ENCODE results near the gene FSD2. TPM values are rescaled to one million over a fixed set of nuclear protein-coding genes. Genes with fewer than 3 reads are reported as not detected.

FSD2 gene
- total and polyA plus RNA-seq, 2 of the 8 experiments (the other 6 are each of a cell fraction or from before 2014, with no cell fraction given), result 0.02 TPM; not detected in 1

GRCh38 chr15:82726816-82727215, 79.1 kb downstream of the FSD2 start:
- Histone ChIP-seq H3K56ac (replicated peaks; ENCODE audit: insufficient read length, low read depth, low read length) (no peak overlapping the region), H3K23me2 (ENCODE audit: low read depth, low read length) (no peaks in the 10 kb centered on the region), H3K9ac (replicated peaks in 1 of 4; ENCODE audit: extremely low read depth in 1 of 4, low read depth in 3 of 4, low read length in 3 of 4) (no peak overlapping the region), H3K23ac (ENCODE audit: insufficient read length) (no peak overlapping the region), H2BK12ac (ENCODE audit: low read depth, low read length) (no peak overlapping the region; the same call in 1 of the 2 replicates), H4K20me1 (replicated peaks in 1 of 2; ENCODE audit: control insufficient read depth in 1 of 2, insufficient read depth in 2 of 2, low read length in 2 of 2) (no peaks in the 10 kb centered on the region), H4K5ac (ENCODE audit: insufficient read length, low read depth, low read length) (no peak overlapping the region), H3K79me1 (ENCODE audit: low read depth, low read length) (no peaks in the 10 kb centered on the region), H2BK120ac (replicated peaks; ENCODE audit: low read depth, low read length) (no peak overlapping the region), H3K27me3 (replicated peaks in 1 of 4; ENCODE audit: control insufficient read depth in 3 of 4, extremely low read depth in 1 of 4, insufficient read depth in 3 of 4, low read length in 3 of 4) (no peaks in the 10 kb centered on the region), H3K9me3 (ENCODE audit: insufficient read depth in 2 of 2, low read depth in 1 of 2, low read length in 1 of 2) (0 out of 4 replicates have a peak, but pooled peaks cover 0 to 2% of the 10 kb centered on the region in 2 experiments), H3K4me1 (replicated peaks in 1 of 4; ENCODE audit: control insufficient read depth in 3 of 4, insufficient read depth in 4 of 4, low read length in 3 of 4) (no peaks in the 10 kb centered on the region), H3K4ac (replicated peaks; ENCODE audit: insufficient read length, low read depth, low read length) (no peak overlapping the region), H2AFZ (ENCODE audit: low read length) (no peak overlapping the region), H2BK15ac (ENCODE audit: low read length) (no peak overlapping the region), H2AK5ac (ENCODE audit: low read depth, low read length) (no peak overlapping the region), H3K14ac (ENCODE audit: insufficient read length) (no peak overlapping the region), H3K4me2 (ENCODE audit: insufficient read depth in 1 of 2, low read depth in 2 of 2, low read length in 2 of 2) (no peak overlapping the region), H3K79me2 (ENCODE audit: control insufficient read depth in 1 of 2, insufficient read depth in 2 of 2, low read length in 2 of 2) (no peaks in the 10 kb centered on the region), H3K36me3 (ENCODE audit: control insufficient read depth in 2 of 4, insufficient read depth in 4 of 4, low read length in 3 of 4) (no peaks in the 10 kb centered on the region), H3K27ac (ENCODE audit: low read depth, low read length) (no peak overlapping the region), H3K4me3 (ENCODE audit: extremely low read depth in 1 of 4, insufficient read depth in 2 of 4, low read depth in 3 of 4, low read length in 4 of 4) (no peak overlapping the region), H4K8ac (ENCODE audit: extremely low read depth, insufficient read depth, low read length) (no peak overlapping the region), H2BK20ac (ENCODE audit: low read length) (no peak overlapping the region), H4K91ac (replicated peaks; ENCODE audit: insufficient read length, low read length) (no peak overlapping the region), H2BK5ac (ENCODE audit: low read depth, low read length) (no peak overlapping the region), H3K18ac (ENCODE audit: extremely low read depth, low read length) (no peak overlapping the region)
- DNase-seq (ENCODE audit: low read depth in 1 of 2, low spot score in 2 of 2) (no peak), FAIRE-seq (no peak)
- TF ChIP-seq EP300 (IDR thresholded peaks at IDR 0.05; ENCODE audit: borderline replicate concordance in 1 of 2, low read depth in 2 of 2, low read length in 2 of 2), result no peak
- TF ChIP-seq FOSL1 (IDR thresholded peaks at IDR 0.05; ENCODE audit: insufficient read depth, low read depth, low read length), result no peak
- no peak for TF ChIP-seq USF2 (IDR thresholded peaks at IDR 0.05; ENCODE audit: low read length)
- TF ChIP-seq EZH2 (IDR thresholded peaks at IDR 0.05; ENCODE audit: low read depth, low read length, severe bottlenecking), result no peak
- no peak for TF ChIP-seq CTBP2 (IDR thresholded peaks at IDR 0.05; ENCODE audit: borderline replicate concordance, insufficient read depth, insufficient read length, low read length)
- no peak for TF ChIP-seq BRCA1 (IDR thresholded peaks at IDR 0.05; ENCODE audit: low read depth, low read length)
- ChIA-PET POLR2A (ENCODE audit: partially characterized antibody) (interaction anchor here (0.9 to 1.5 kb wide), 3 partner anchors 10 to 16 kb away, joined by 3 read pairs; no protein-coding TSS in a partner anchor), CTCF (ENCODE audit: partially characterized antibody) (interaction anchor here (1.1 kb wide), 1 partner anchor 24 kb away, joined by 3 read pairs; no protein-coding TSS in a partner anchor)
- 95% methylated on average over 10 of the region's 10 CpGs; no CpG with 5 or more reads in 1 of the 2 experiments for WGBS, 2 experiments (ENCODE audit: extremely low coverage in 1 of 2, insufficient coverage in 1 of 2, insufficient read length in 1 of 2, insufficient replicate concordance in 2 of 2, low coverage in 1 of 2, low lambda C conversion rate in 2 of 2, missing lambda C conversion rate in 1 of 2)
